Umbilical cord (tissue), 2 donors: ENCODE measurements around the gene NUDT22. TPM values are rescaled to one million over a fixed set of nuclear protein-coding genes. Genes with fewer than 3 reads are reported as not detected.
"Not testable (repeated sequence)": the region's sequence is repeated elsewhere in the genome, so short reads cannot be mapped to it uniquely, and the experiment has no call there.

Experiments
- DNase-seq: peaks from one replicate; pipeline ENCODE4 v3.0.0-alpha.2; 2015; ENCODE audit warnings: low spot score
- total RNA-seq: library from RNA; depleted of rRNA; stranded (reverse); fragments of >200 nt; gene quantifications from one replicate; pipeline ENCODE4 v1.2.3, GENCODE V29; 2014; ENCODE audit warnings: low replicate concordance; ENCODE audit not compliant: insufficient read depth

Gene NUDT22
- total RNA-seq, 1 donor from 2014 or later, result 17.3 TPM

GRCh38 chr11:64241491-64242374 lies 15.7 kb downstream of the NUDT22 start:
- peak; percentile 59 for DNase-seq

GRCh38 chr11:64243236-64243854 lies 17.3 kb downstream of the NUDT22 start:
- no peak for DNase-seq

GRCh38 chr11:64244107-64244506 lies 18.0 kb downstream of the NUDT22 start:
- DNase-seq, result no peak

GRCh38 chr11:64244966-64245365 lies 18.9 kb downstream of the NUDT22 start:
- no peak for DNase-seq

- no peak for DNase-seq
Measured at GRCh38 chr11:64245401-64245796, 19.3 kb downstream of the NUDT22 start.

GRCh38 chr11:64245797-64246620 lies 19.9 kb downstream of the NUDT22 start:
- DNase-seq, result peak; percentile 80

- DNase-seq, result not testable (repeated sequence)
Measured at GRCh38 chr11:64246621-64246870, 20.5 kb downstream of the NUDT22 start.

- peak; percentile 91 for DNase-seq
Measured at GRCh38 chr11:64246871-64247728, 21.0 kb downstream of the NUDT22 start, which contains the start of gene PPP1R14B. TSS of gene PPP1R14B (minus strand) at chr11:64246943. CDS start at chr11:64246673, 270 bp downstream.

GRCh38 chr11:64247729-64248531 lies 21.9 kb downstream of the NUDT22 start:
- no peak for DNase-seq

- no peak for DNase-seq
Measured at GRCh38 chr11:64248578-64248977, 22.5 kb downstream of the NUDT22 start.

GRCh38 chr11:64249038-64249437 lies 23.0 kb downstream of the NUDT22 start:
- no peak for DNase-seq

GRCh38 chr11:64249563-64250414 lies 23.7 kb downstream of the NUDT22 start:
- no peak for DNase-seq

- DNase-seq, result no peak
Measured at GRCh38 chr11:64250415-64251015, 24.4 kb downstream of the NUDT22 start.

- peak; percentile 49 for DNase-seq
Measured at GRCh38 chr11:64251016-64251752, 25.1 kb downstream of the NUDT22 start, which contains the start of gene PLCB3. TSS of gene PLCB3 (plus strand) at chr11:64251530. CDS start at chr11:64251650, 120 bp downstream.

- DNase-seq, result no peak
Measured at GRCh38 chr11:64251753-64252002, 25.6 kb downstream of the NUDT22 start.

- peak; percentile 44 for DNase-seq
Measured at GRCh38 chr11:64252003-64252872, 26.2 kb downstream of the NUDT22 start.

- DNase-seq, result no peak
Measured at GRCh38 chr11:64253043-64253442, 27.0 kb downstream of the NUDT22 start.

- DNase-seq, result no peak
Measured at GRCh38 chr11:64253481-64253880, 27.4 kb downstream of the NUDT22 start.
